Transverse colon (tissue), 4 donors: ENCODE data around the gene SEMA3A.

Experiments used
- EP300 ChIP-seq: sonication (generic); formaldehyde crosslinking; IDR thresholded peaks from one replicate; pipeline ENCODE4 v1.6.1; 2017; ENCODE audit warnings: antibody characterized with exemption, low read depth
- POLR2A ChIP-seq: fragments of 450-650 bp; IDR thresholded peaks from one replicate; pipeline ENCODE4 v1.6.1; 2016; ENCODE audit warnings: antibody characterized with exemption, mild to moderate bottlenecking, moderate library complexity
- POLR2AphosphoS5 ChIP-seq, 3 donors: sonication (generic); formaldehyde crosslinking; IDR thresholded peaks; one replicate each; pipeline ENCODE4 v1.6.1; 2016; ENCODE audit warnings: antibody characterized with exemption in 3 of 3
- TF ChIP-seq, protein P1 (sequence below), 5 experiments: fragments of 200-600 bp in 3 of 5; fragments of 450-650 bp in 2 of 5; sonication (generic) in 3 of 5; IDR thresholded peaks; 1 replicate in 2 of 5; 2 replicates in 3 of 5; pipeline ENCODE4 v1.5.1; 2016 to 2017; ENCODE audit warnings: antibody characterized with exemption in 5 of 5, inconsistent platforms in 3 of 5, mild to moderate bottlenecking in 2 of 5, moderate library complexity in 1 of 5

DNA sequence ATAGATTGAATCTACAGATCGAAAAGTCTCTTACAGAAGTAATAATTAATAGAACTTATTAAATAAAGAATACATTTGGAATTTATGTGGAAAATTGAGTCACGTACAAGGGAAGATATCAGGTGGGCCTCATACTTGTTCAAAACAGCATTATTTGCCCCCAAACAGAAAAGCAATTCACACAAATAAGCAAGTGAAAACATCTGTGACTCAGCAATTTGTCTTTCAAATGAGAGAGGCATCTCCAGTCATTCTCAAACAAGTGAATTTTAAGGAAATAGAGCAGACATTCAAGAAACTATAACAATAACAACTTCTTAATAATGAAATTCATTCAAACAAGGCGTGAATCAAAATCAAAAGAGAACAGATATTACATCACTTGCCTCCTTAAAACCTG, 50.1 kb downstream of the SEMA3A start:
- TF ChIP-seq POLR2AphosphoS5 (IDR thresholded peaks at IDR 0.05): no peak
- TF ChIP-seq POLR2A: no peak
- TF ChIP-seq, protein P1, sequence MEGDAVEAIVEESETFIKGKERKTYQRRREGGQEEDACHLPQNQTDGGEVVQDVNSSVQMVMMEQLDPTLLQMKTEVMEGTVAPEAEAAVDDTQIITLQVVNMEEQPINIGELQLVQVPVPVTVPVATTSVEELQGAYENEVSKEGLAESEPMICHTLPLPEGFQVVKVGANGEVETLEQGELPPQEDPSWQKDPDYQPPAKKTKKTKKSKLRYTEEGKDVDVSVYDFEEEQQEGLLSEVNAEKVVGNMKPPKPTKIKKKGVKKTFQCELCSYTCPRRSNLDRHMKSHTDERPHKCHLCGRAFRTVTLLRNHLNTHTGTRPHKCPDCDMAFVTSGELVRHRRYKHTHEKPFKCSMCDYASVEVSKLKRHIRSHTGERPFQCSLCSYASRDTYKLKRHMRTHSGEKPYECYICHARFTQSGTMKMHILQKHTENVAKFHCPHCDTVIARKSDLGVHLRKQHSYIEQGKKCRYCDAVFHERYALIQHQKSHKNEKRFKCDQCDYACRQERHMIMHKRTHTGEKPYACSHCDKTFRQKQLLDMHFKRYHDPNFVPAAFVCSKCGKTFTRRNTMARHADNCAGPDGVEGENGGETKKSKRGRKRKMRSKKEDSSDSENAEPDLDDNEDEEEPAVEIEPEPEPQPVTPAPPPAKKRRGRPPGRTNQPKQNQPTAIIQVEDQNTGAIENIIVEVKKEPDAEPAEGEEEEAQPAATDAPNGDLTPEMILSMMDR (IDR thresholded peaks at IDR 0.05): no peak
- TF ChIP-seq EP300: no peak
